ENCODE data around the gene LTBP1. TPM values are rescaled to one million over a fixed set of nuclear protein-coding genes. Genes with fewer than 3 reads are reported as not detected.

LTBP1 gene
- total and polyA plus RNA-seq, 2 of the 13 experiments (the other 11 are each of a cell fraction or from before 2014, with no cell fraction given), result 0.12 to 0.22 TPM

GRCh38 chr2:33411765-33412164, 465.0 kb downstream of the LTBP1 start (continued):
- TF ChIP-seq BCLAF1 (IDR thresholded peaks at IDR 0.05) (no peak), ELF1 (CRISPR knock-in tag; IDR thresholded peaks at IDR 0.05) (no peak), ZNF274 (CRISPR knock-in tag; IDR thresholded peaks at IDR 0.05) (no peak), FOSL2 (CRISPR knock-in tag; IDR thresholded peaks at IDR 0.05) (peak; percentile 24; the same call in 1 of the 2 replicates), HOXA3 (CRISPR knock-in tag; IDR thresholded peaks at IDR 0.05) (0 out of 2 replicates have a peak, but pooled peaks have one; percentile 34), ATF5 (CRISPR knock-in tag; IDR thresholded peaks at IDR 0.05; ENCODE audit: low read depth) (no peak), FOXA1 (IDR thresholded peaks at IDR 0.05) (no peak), FOXA1 (CRISPR knock-in tag; IDR thresholded peaks at IDR 0.05) (peak; percentile 61; the same call in 1 of the 2 replicates), POLR2AphosphoS5 (IDR thresholded peaks at IDR 0.05; ENCODE audit: low read depth, low read length) (no peak), ZNF674 (CRISPR knock-in tag; IDR thresholded peaks at IDR 0.05; ENCODE audit: low read depth) (no peak), CREM (IDR thresholded peaks at IDR 0.05) (no peak), CREM (CRISPR knock-in tag; IDR thresholded peaks at IDR 0.05) (no peak), NCOA5 (CRISPR knock-in tag; IDR thresholded peaks at IDR 0.05) (no peak), YEATS4 (CRISPR knock-in tag; IDR thresholded peaks at IDR 0.05; ENCODE audit: borderline replicate concordance) (no peak), ZBED4 (CRISPR knock-in tag; IDR thresholded peaks at IDR 0.05; ENCODE audit: borderline replicate concordance) (no peak), NFYB (CRISPR knock-in tag; IDR thresholded peaks at IDR 0.05) (no peak), ZNF780A (CRISPR knock-in tag; IDR thresholded peaks at IDR 0.05) (no peak), ZNF891 (CRISPR knock-in tag; IDR thresholded peaks at IDR 0.05) (no peak), PHF8 (CRISPR knock-in tag; IDR thresholded peaks at IDR 0.05) (no peak), FOXP1 (IDR thresholded peaks at IDR 0.05) (no peak), FOXP1 (CRISPR knock-in tag; IDR thresholded peaks at IDR 0.05) (no peak), ZNF24 (IDR thresholded peaks at IDR 0.05) (no peak), ZNF276 (CRISPR knock-in tag; IDR thresholded peaks at IDR 0.05; ENCODE audit: low read depth) (no peak), PTBP1 (IDR thresholded peaks at IDR 0.05; ENCODE audit: low read depth, low read length, poor library complexity, severe bottlenecking) (no peak)

Data from HepG2 (cell line).